A204.1 (cell line): ENCODE data around the gene NOL4L.

Experiments used
- FAIRE-seq: peaks from 2 replicates; lab custom pipeline; 2012; peaks lifted over from hg19 to GRCh38; lab: Jason Lieb, UNC

Gene NOL4L

DNA sequence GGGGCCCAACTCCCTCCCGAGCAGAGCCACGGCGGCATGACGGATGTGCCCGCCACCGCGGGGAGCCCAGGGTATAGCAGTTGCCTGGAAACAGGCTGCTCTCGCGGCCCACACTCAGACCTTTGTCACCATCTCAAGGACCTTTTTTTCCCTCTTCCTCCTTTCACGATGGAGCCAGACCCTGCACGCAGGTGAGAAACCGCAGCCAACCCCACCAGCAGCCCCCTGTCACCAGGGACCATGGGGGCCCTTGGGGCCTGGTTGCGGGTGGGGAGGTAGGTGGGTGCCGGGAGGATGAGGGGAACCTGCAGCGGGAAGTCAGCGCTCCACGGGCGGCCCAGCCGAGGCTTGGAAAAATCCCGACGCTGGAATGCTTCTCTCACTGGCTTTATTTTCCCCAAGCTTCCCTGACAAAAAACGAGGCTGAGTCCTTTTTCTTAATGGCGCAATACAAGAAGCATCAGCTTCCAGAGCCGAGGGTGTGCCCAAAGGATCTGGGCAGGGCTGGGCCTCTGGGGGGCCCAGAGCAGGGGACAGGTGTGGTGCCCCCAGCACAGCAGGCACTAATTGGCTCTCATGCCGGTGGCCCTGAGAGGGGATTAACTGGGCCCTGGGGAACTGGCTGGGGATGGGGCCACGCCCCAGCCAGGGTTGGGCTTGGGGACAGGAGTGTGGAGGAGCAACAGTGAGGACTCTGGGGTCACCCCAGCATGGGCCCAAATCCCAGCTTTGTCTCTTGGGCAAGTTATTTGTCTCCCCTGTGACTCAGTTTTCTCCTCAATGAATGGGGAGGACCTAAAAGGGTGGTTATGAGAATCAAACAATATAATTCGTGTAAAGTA lies 23.9 kb downstream of the NOL4L start:
- no peak for FAIRE-seq

DNA sequence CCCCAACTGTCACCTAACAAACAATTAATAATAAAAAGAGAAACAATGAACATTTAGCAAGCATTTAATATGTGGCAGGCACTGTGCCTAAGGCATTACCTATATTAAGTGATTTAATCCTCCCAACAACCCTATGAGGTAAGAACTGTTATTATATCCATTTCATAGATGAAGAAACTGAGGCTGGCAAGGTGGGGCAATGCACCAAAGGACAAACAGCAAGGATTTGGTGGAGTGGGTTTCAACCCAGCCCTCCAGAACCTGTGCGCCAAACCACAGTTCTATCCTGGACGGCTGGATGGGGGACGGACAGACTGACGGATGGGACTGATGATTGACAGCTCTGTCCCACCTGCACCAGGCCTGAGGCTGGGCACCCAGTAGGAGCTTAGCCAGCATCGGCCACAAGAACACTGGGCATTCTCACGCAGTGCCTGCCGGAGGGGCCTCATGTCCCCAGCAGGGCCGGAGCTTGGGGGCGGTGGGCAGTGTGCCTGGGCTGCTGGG lies 24.6 kb downstream of the NOL4L start:
- FAIRE-seq, result no peak

DNA sequence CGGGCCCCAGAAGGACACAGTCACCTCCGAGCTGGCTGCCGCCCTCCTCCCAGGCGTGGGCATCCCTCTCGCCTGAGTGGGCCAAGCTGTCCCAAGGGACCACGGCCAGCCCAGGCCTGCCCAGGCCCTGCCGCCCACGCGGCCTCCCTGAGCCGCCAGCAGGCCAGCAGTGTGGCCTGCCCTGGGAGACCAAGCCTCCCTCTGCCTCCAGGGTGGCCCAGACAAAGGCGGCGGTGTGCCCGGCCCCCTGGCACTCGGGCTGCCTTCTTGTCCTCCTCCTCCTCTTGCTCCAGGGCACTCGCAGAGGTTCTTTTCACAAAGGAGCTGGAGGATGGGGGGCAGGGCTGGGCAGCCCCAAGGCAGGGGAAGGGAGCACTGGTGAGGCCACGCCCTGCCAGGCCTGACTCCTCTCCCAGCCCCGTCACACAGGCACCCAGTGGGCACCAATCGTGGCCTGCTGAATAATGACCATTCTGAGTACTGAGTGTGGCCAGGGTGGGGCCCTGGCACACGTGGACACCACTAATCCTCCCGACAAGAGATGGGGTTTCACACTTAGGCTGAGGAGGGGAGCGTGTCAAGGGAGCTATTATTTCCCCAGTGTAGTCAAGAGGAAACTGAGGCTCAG lies 25.3 kb downstream of the NOL4L start:
- FAIRE-seq, result no peak

DNA sequence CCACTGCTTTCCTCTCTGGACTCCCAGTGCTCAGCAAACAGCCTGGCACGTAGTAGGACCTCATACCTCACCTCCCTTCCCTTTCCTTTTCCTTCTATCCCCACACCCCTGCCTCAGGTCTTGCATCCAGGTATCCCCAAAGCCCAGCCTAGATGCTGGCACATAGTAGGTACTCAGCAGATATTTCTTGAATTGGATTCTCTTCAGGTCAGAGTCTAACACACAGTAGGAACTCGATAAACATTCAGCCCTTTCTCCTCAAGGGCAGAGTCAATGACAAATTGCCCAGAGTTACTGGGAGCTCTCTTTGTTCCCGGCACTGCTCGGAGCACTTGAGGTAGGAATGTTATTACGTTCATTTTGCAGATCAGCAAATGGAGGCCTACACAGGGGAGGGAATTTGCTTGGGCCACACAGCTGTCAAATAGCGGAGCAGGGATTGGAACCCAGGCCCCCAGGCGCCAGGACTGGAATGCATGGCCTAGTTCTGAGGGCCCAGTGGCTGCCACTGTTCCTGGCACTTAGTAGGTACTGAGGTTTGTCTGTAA lies 25.9 kb downstream of the NOL4L start:
- no peak for FAIRE-seq

DNA sequence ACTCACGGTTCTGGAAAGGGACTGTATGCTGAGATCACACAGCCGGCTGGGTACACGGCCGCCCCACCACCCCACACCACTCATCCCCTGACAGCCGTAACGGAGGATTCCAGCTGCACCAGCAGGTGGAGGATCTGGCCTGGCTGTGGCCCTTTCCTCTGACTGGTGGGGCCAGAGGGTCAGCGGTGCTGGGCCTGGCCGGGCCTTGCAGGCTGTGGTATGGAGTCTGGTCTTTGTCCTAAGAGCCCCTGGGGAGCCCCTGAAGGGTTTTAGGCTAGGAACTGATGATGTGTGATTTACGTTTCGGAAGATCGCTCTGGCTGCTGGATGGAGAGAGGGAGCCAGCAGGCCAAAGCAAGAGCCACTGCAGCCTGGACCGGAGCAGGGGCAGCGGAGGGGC lies 26.6 kb downstream of the NOL4L start:
- no peak for FAIRE-seq

DNA sequence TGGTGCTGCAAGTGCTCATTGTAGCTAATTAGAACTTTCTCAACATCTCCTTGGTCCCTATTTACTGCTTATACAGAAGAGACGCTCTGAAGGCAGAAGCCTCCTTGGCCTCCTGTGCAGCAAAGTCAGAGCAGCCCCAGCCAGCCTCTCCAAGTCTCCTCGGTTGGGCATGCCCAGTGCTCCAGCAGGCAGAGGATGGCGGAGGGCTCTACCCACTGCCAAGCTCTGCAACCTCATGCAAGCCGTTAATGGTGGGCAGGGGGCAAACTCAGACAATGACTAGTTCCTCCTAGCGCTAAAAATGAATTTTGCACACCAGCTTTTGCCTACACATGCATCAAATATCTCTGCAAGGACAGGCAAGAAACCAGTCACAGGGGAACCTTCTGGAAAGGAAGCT lies 27.8 kb downstream of the NOL4L start:
- FAIRE-seq, result no peak

DNA sequence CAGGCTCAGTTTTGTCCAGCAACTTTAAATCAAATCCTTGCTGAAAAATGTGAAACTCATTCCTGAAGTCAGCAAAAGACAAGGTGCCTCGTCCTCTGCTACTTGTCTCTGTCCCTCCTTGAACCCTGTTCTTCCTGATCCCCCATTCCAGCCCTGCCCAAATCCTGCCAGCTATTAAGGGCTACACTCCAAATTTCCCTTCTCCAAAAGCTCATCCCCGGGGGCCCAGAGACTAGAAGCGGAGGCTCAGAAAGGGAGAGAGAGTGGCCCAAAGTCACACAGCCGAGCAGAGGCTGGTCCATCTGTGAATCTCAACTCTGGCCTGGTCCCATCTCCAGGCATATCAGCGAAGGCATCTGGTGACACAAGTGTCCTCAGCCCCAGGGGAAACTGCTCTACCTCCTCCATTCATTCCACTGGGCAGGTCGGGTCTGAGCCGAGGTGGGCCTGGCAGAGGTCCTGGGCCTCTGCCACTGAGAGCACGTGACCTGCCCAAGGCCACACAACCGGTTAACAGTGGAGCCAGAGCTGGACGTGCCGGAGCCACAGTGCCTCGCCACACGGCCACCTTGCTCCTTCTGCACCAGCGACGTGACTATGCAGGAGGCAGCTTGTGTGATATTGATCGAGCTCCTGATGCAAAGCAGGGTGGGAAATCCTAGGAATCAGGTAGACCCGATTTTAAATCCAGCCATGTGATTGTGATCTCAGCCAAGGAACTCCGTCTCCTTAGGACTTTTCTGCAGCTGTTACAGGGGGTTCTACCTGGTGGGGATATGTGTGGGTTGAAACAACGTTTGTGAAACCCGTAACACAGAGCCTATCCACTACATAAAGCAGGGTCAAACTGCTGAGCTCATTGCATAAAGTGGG lies 28.6 kb downstream of the NOL4L start:
- no peak for FAIRE-seq

DNA sequence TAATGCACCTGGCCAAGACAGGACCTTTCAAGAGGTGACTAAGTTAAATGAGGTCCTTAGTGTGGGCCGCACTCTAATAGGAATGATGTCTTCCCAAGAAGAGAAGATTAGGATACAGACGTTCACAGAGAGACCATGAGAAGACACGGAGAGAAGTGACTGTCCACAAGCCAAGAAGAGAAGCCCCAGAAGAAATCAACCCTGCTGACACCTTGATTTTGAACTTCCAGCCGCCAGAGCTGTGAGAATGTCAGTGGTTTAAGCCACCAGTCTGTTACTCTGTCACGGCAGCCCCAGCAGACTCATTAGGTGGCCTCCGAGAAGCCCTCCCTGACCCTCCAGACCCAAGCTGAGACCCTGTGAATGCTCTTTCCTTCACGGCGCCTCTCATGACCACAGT lies 29.5 kb downstream of the NOL4L start:
- no peak for FAIRE-seq

DNA sequence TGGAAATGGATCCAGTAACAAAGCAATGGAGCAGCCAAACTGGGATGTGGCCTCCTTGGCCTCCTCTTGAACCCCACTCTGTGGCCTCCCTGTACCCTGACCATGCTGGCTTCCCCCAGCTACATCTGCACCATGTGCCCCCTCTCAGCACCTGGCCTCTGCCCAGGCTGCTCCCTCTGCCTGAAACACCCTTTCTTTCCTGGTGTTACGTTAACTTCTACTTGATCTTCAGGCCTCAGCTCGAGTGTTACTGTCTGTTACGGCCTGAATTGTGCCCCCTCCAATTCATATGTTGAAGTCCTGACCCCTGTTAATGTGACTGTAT lies 30.2 kb downstream of the NOL4L start:
- FAIRE-seq, result no peak

DNA sequence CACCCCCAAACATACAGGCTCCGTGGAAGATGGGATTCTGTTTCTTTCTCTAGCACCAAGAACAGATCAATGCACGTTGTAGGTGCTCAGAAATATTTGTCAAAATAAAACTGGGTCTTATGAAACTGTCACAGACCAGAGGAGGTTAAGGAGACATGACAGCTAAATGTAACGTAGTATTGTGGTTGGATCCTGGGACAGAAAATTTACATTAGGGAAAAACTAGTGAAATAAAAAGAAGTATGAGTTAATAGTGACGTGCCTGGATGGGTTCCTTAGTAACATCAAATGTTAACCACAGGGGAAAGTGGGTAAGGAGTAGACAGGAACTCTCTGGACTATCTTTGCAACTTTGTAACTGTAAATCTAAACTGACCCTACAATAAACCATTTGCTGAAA lies 31.5 kb downstream of the NOL4L start:
- FAIRE-seq, result no peak

DNA sequence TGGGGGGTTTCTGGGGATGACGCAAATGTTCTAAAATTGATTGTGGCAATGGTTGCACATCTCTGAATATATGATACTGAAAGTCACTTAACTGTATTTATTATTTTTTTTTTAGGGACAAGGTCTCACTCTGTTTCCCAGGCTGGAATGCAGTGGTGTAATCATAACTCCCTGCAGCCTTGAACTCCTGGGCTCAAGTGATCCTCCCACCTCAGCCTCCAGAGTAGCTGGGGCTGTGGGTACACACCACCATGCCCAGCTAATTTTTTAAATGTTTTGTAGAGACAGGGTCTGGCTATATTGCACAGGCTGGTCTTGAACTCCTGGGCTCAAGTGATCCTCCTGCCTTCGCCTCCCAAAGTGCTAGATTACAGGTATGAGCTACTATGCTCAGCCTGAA lies 33.4 kb downstream of the NOL4L start:
- no peak for FAIRE-seq

DNA sequence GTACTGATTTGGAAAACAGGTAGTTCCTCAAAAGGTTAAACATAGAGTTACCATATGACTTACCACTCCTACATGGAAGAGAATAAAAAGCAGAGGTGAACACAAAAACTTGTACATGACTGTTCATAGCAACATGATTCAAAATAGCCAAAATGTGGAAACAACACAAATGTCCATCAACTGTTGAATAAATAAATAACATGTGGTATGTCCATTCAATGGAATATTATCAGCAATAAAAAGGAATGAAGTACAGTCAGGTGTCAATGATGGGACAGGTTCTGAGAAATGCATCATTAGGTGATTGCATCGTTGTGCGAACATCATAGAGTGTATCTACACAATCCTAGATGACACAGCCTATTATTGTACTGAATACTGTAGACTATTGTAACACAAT lies 35.3 kb downstream of the NOL4L start:
- no peak for FAIRE-seq

DNA sequence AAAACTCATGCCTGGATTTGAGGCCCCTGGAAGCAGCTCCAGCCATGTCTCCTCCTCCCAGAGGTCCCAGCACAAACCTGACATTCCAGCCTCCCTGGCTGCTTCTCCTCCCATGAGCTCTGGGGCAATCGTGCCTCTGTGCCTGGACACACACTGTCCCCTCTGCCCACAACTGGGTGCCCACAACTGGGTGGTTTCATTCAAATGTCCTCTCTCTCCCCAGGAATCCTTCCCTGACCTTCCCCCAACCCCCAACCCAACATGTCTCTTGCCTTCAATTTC lies 37.4 kb downstream of the NOL4L start:
- FAIRE-seq, result no peak

DNA sequence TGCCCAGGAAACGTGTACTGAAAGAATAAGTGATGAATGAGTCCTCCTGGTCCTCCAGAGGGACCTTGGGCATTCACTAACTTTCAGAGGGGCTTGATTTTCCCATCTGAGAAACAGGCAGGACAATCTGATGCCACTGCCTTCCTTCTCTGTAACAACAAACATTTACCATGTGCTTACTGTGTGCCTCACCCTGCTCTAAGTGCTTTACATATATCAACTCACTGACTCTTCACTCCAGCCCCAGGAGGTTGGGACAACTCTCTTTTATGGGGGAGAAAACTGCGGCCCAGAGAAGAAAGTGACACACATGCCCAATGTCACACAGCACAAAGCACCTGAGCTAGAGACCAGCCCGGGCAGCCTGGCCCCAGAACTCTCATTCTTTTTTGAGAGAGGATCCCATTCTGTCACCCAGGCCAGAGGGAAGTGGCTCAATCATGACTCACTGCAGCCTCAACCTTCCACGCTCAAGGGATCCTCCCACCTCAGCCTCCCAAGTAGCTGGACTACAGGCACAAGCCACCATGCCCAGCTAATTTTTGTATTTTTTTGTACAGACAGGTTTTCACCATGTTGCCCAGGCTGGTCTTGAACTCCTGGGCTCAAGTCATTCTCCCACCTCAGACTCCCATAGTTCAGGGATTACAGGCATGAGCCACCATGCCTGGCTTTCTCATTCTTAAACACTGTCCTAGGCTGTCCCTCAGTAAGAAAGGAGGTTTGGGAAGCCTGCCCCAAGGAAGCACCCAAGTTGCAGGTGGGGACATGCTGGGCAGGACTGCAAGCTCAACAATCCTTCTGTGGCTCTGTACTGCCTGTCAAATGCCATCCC lies 38.0 kb downstream of the NOL4L start:
- no peak for FAIRE-seq

DNA sequence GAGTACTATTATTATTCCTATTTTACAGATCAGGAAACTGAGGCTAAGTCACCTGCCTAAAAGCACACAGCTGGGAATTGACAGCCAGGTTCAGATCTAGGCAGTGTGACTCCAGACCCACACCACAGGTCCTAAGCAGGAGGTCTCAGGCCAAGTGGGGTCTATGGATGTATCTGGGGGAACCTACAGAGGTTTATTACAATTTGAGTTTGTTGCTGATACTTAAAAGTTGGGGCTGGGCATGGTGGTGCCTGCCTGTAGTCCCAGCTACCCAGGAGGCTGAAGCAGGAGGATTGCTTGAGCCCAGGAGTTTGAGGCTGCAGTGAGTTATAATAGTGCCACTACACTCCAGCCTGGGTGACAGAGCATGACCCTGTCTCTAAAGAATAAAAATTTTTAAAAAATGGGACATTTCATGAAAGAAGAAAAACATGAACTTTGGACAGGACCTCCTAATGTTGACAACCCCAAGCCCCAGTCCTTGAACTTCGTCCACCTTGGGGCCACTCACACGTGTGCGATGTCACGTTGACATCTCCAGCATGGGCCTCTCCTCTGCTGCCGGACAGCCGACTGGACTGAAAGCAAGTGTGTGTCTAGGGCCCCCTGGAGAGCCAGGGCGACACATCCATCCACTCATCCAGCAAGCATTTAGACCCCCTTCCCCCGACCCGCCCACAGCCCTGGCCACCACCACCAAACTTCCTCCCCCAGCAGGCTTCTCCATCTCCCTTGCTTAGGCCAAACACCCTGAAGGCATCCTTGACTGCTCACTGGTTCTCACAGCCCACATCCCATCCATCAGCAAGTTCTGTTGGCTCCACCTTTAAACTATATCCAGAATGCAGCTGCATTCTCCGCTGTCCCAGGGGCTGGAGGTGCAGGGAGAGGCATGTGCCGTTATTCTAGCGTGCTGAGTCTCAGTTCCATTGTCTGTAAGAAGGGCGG lies 40.0 kb downstream of the NOL4L start:
- no peak for FAIRE-seq

DNA sequence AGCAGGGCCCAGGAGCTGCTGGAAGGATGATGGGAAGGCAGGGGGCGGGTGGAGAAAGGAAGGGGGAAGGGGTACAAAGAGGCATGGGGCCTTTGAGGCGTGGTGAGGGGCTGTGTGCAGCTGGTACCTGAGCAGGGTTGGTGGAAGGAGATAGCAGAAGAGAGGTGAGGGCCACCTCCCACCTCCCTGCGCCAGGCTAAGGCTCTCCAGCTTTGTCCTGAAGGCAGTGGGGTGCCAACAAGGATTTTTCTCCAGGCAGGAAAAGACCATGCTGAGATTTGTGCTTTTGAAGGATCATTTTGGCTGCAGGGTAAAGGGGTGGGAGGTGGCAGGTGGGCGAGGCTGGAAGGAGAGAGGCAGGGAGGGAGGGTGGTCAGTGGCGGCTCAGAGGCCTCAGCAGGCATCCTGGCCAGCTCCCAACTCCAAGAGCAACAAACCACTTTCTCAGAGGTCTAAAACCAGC lies 40.8 kb downstream of the NOL4L start:
- FAIRE-seq, result no peak

DNA sequence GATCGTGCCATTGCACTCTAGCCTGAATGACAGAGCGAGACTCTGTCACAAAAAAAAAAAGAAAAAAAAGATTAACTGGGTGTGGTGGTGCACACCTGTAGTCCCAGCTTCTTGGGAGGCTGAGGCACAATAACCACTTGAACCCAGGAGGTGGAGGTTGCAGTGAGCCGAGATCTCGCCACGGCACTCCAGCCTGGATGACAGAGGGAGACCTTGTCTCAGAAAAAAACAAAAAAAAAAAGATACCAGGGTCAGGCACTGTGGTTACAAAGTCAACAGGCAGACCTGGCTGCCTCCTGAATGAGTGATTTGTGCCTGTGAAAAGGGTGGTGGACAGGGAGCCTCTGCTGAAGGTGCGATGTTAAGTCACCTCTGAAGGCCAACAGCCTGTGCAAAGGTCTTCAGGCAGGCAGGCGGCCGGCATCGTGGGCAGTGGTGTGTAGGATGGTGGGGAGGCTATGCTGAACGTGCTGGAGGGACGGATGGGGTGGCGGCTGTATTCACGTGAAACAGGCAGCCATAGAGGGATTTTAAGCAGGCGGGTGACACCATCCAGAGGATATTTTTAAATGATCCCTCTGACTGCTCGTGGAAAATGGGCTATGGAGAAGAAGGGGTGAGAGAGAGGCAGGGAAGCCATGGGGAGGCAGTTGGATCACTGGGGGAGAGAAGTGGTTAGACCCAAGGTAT lies 41.4 kb downstream of the NOL4L start:
- FAIRE-seq, result no peak

DNA sequence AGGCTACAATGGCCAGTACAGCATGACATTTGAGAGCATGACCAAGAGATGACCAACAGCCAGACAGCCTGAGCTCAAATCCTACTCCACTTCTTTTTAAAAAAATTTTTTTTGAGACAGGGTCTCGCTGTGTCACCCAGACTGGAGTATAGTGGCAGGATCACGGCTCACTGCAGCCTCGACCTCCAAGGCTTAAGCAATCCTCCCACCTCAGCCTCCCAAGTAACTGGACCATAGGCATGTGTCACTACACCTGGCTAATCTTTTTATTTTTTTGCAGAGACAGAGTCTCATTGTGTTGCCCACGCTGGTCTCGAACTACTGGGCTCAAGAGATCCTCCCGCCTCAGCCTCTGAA lies 42.9 kb downstream of the NOL4L start:
- FAIRE-seq, result no peak

DNA sequence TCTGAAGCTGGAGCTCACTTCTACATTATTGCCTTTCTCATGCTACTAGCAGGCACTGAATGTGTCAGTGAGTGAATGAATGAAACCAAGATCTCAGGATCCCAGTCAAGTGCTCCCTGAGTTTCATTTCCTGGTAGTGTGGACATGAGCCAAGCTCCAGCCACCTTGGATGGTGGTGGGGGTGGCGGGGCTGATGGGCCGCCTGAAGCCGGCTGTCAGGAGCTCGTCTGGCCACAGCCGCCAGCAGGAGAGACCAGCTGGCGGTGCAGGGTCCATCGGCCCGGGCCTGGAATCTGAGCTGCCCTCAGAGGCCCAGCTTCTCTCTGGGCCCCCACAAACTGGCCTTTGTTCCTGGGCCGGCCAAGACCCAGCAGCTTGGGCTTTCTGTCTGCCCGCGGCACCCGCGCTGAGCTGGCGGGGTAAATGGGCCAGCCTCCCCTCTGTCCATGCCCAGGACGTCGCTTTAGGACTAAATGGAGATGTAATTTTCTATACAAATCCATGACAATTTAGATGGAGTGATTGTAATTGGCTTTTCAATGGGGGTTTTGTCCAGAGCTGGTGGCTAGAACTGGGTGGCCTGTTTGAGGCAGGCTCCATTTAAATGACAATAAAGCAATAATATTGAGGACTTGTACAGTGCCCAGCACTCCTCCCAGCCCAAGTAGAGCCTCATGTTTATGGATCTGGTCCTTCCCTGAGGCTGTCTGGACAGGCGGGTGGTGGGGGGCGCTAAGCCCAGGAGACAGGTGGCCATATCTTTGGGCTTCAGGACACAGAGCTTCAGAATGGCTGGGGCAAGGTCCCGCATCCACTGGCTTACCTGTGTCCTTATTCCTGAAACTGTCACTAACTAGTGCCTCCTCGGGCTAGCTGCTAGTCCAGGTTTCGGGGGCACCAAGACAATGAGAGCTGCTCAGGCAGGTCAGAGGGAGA lies 43.5 kb downstream of the NOL4L start:
- no peak for FAIRE-seq
